H1 (cell line): ENCODE data around the gene RAB11FIP3. TPM values are rescaled to one million over a fixed set of nuclear protein-coding genes. Genes with fewer than 3 reads are reported as not detected.

Source experiments
- CTCF ChIA-PET: fragments of 300-600 bp; sonication (Branson Sonifier 250); formaldehyde crosslinking; loops from one replicate; lab custom pipeline; 2021; ENCODE audit not compliant: partially characterized antibody; lab: Charles Lee
- POLR2A ChIA-PET: fragments of 300-600 bp; sonication (Branson Sonifier 250); formaldehyde crosslinking; loops from one replicate; lab custom pipeline; 2021; ENCODE audit warnings: inconsistent platforms; ENCODE audit not compliant: partially characterized antibody; lab: Charles Lee
- DNase-seq, 2 experiments: peaks; one replicate each; pipeline versions ENCODE4 v3.0.0 to v3.0.0-alpha.2; 2010 to 2022; ENCODE audit warnings: low spot score in 2 of 2, low read depth in 1 of 2, mixed read lengths in 1 of 2
- FAIRE-seq: peaks from 2 replicates; lab custom pipeline; 2011; peaks lifted over from hg19 to GRCh38; lab: Jason Lieb, UNC
- H2AFZ ChIP-seq: 2 replicates; pipeline ENCODE4 v1.8.1; 2012; ENCODE audit warnings: low read length, inconsistent platforms
- H2AK5ac ChIP-seq: 2 replicates; pipeline ENCODE4 v1.6.1; 2013; ENCODE audit warnings: low read depth, low read length
- H2BK120ac ChIP-seq: replicated peaks from 2 replicates; pipeline ENCODE3; 2013; ENCODE audit warnings: low read depth, low read length, inconsistent platforms
- H2BK12ac ChIP-seq: 2 replicates; pipeline ENCODE4 v1.6.1; 2013; ENCODE audit warnings: low read depth, low read length
- H2BK15ac ChIP-seq: 2 replicates; pipeline ENCODE4 v1.6.1; 2013; ENCODE audit warnings: low read length
- H2BK20ac ChIP-seq: 2 replicates; pipeline ENCODE4 v1.6.1; 2013; ENCODE audit warnings: low read length
- H2BK5ac ChIP-seq: 2 replicates; pipeline ENCODE4 v1.6.1; 2013; ENCODE audit warnings: low read depth, low read length
- H3K14ac ChIP-seq: 2 replicates; pipeline ENCODE4 v1.6.1; 2013; ENCODE audit warnings: inconsistent platforms; ENCODE audit not compliant: insufficient read length
- H3K18ac ChIP-seq: 2 replicates; pipeline ENCODE4 v1.6.1; 2013; ENCODE audit warnings: low read length; ENCODE audit errors: extremely low read depth
- H3K23ac ChIP-seq: 2 replicates; pipeline ENCODE4 v1.6.1; 2013; ENCODE audit warnings: inconsistent platforms; ENCODE audit not compliant: insufficient read length
- H3K23me2 ChIP-seq: 2 replicates; pipeline ENCODE4 v1.6.1; 2013; ENCODE audit warnings: low read depth, low read length
- H3K27ac ChIP-seq: 2 replicates; pipeline ENCODE4 v1.6.1; 2011; ENCODE audit warnings: low read depth, low read length, inconsistent platforms
- H3K27me3 ChIP-seq, 4 experiments: replicated peaks in 1 of 4; 1 replicate in 1 of 4; 2 replicates in 3 of 4; pipeline versions ENCODE4 v1.6.1 to v1.8.1; 2011 to 2013; ENCODE audit warnings: low read length in 3 of 4, mild to moderate bottlenecking in 3 of 4, inconsistent platforms in 2 of 4, mixed read lengths in 2 of 4, moderate library complexity in 1 of 4; ENCODE audit not compliant: control insufficient read depth in 3 of 4, insufficient read depth in 3 of 4; ENCODE audit errors: extremely low read depth in 1 of 4
- H3K36me3 ChIP-seq, 4 experiments: 2 replicates each; pipeline versions ENCODE4 v1.6.1 to v1.8.1; 2011 to 2013; ENCODE audit warnings: mild to moderate bottlenecking in 4 of 4, low read length in 3 of 4, moderate library complexity in 2 of 4, control low read depth in 1 of 4, inconsistent platforms in 1 of 4; ENCODE audit not compliant: insufficient read depth in 4 of 4, control insufficient read depth in 2 of 4
- H3K4ac ChIP-seq: replicated peaks from 2 replicates; pipeline ENCODE3; 2013; ENCODE audit warnings: low read length, low read depth, mixed read lengths, inconsistent platforms; ENCODE audit not compliant: insufficient read length
- H3K4me1 ChIP-seq, 4 experiments: replicated peaks in 1 of 4; 1 replicate in 1 of 4; 2 replicates in 3 of 4; pipeline versions ENCODE4 v1.6.1 to v1.8.1; 2011 to 2013; ENCODE audit warnings: low read length in 3 of 4, inconsistent platforms in 2 of 4, mixed read lengths in 1 of 4; ENCODE audit not compliant: insufficient read depth in 4 of 4, control insufficient read depth in 3 of 4
- H3K4me2 ChIP-seq, 2 experiments: 2 replicates each; pipeline versions ENCODE4 v1.6.1 to v1.8.1; 2011 to 2013; ENCODE audit warnings: low read depth in 2 of 2, low read length in 2 of 2, control low read depth in 1 of 2, inconsistent platforms in 1 of 2, mild to moderate bottlenecking in 1 of 2; ENCODE audit not compliant: insufficient read depth in 1 of 2
- H3K4me3 ChIP-seq, 4 experiments: fragments of 200-600, 300-600 bp in 1 of 4; sonication (generic), shearing (Covaris generic), sonication (Bioruptor Twin) in 1 of 4; 2 replicates each; pipeline versions ENCODE4 v1.5.1 to v1.8.1; 2011 to 2016; ENCODE audit warnings: low read length in 4 of 4, low read depth in 3 of 4, control low read depth in 2 of 4, inconsistent platforms in 2 of 4, mild to moderate bottlenecking in 2 of 4, mixed read lengths in 1 of 4, moderate library complexity in 1 of 4; ENCODE audit not compliant: insufficient read depth in 2 of 4; ENCODE audit errors: extremely low read depth in 1 of 4
- H3K56ac ChIP-seq: replicated peaks from 2 replicates; pipeline ENCODE3; 2013; ENCODE audit warnings: low read depth, mild to moderate bottlenecking, mixed read lengths, low read length, inconsistent platforms; ENCODE audit not compliant: insufficient read length
- H3K79me1 ChIP-seq: 2 replicates; pipeline ENCODE4 v1.6.1; 2013; ENCODE audit warnings: low read depth, low read length, control low read depth
- H3K79me2 ChIP-seq, 2 experiments: 2 replicates each; pipeline versions ENCODE4 v1.6.1 to v1.8.1; 2012 to 2013; ENCODE audit warnings: low read length in 2 of 2, mild to moderate bottlenecking in 2 of 2, inconsistent platforms in 1 of 2; ENCODE audit not compliant: insufficient read depth in 2 of 2, control insufficient read depth in 1 of 2
- H3K9ac ChIP-seq, 4 experiments: replicated peaks in 1 of 4; 1 replicate in 1 of 4; 2 replicates in 3 of 4; pipeline versions ENCODE4 v1.6.1 to v1.8.1; 2011 to 2013; ENCODE audit warnings: low read depth in 3 of 4, low read length in 3 of 4, control low read depth in 2 of 4, mild to moderate bottlenecking in 2 of 4, moderate library complexity in 2 of 4, inconsistent platforms in 1 of 4; ENCODE audit errors: extremely low read depth in 1 of 4
- H3K9me3 ChIP-seq, 2 experiments: 2 replicates each; pipeline versions ENCODE4 v1.6.1 to v1.8.1; 2012 to 2013; ENCODE audit warnings: mild to moderate bottlenecking in 2 of 2, moderate library complexity in 2 of 2, control low read depth in 1 of 2, inconsistent platforms in 1 of 2, low read depth in 1 of 2, low read length in 1 of 2, mixed read lengths in 1 of 2; ENCODE audit not compliant: insufficient read depth in 2 of 2
- H4K20me1 ChIP-seq, 2 experiments: replicated peaks in 1 of 2; 2 replicates each; pipeline versions ENCODE3 to v1.8.1; 2011 to 2013; ENCODE audit warnings: inconsistent platforms in 2 of 2, low read length in 2 of 2, mild to moderate bottlenecking in 1 of 2; ENCODE audit not compliant: insufficient read depth in 2 of 2, control insufficient read depth in 1 of 2
- H4K5ac ChIP-seq: 2 replicates; pipeline ENCODE4 v1.6.1; 2013; ENCODE audit warnings: low read length, low read depth, mixed read lengths, inconsistent platforms; ENCODE audit not compliant: insufficient read length
- H4K8ac ChIP-seq: 2 replicates; pipeline ENCODE4 v1.8.0; 2013; ENCODE audit warnings: mild to moderate bottlenecking, moderate library complexity, low read length, inconsistent platforms; ENCODE audit not compliant: insufficient read depth; ENCODE audit errors: extremely low read depth
- H4K91ac ChIP-seq: replicated peaks from 2 replicates; pipeline ENCODE3; 2013; ENCODE audit warnings: low read length, mixed read lengths, inconsistent platforms; ENCODE audit not compliant: insufficient read length
- NRF1 ChIP-seq: IDR thresholded peaks from 2 replicates; pipeline ENCODE4 v1.6.1; 2011; ENCODE audit warnings: mild to moderate bottlenecking, low read depth, low read length, improper control_type of control experiment
- PHF8 ChIP-seq: fragments of 200-600 bp; sonication (generic); conservative IDR thresholded peaks from 2 replicates; pipeline ENCODE4 v1.7.1; 2012; ENCODE audit warnings: low read depth, mild to moderate bottlenecking, inconsistent platforms, low read length, moderate library complexity
- RFX5 ChIP-seq: IDR thresholded peaks from 2 replicates; pipeline ENCODE4 v1.6.1; 2011; ENCODE audit warnings: low read depth, low read length, improper control_type of control experiment, borderline replicate concordance
- ZNF274 ChIP-seq: IDR thresholded peaks from 2 replicates; pipeline ENCODE4 v1.7.0; 2012; ENCODE audit warnings: low read length, borderline replicate concordance; ENCODE audit errors: extremely low read depth
- WGBS, 2 experiments: shearing (Covaris generic) in 1 of 2; methylation state at CpG; one replicate each; pipeline versions ENCODE4 v1.1.6 to v1.1.7; 2013 to 2015; ENCODE audit warnings: low lambda C conversion rate in 2 of 2, mixed read lengths in 2 of 2, inconsistent platforms in 1 of 2, low coverage in 1 of 2, missing lambda C conversion rate in 1 of 2; ENCODE audit not compliant: insufficient replicate concordance in 2 of 2, insufficient coverage in 1 of 2, insufficient read length in 1 of 2; ENCODE audit errors: extremely low coverage in 1 of 2, missing lambda C conversion rate in 1 of 2; 5-methylcytosine and 5-hydroxymethylcytosine counted together
- polyA plus RNA-seq, 7 experiments: library from polyadenylated mRNA; depleted of rRNA in 3 of 7; stranded (reverse) in 5 of 7; unstranded in 2 of 7; fragments of >200 nt in 5 of 7; fragments of 200-250 nt in 2 of 7; gene quantifications; 1 replicate in 5 of 7; 2 replicates in 1 of 7; 4 replicates in 1 of 7; pipeline versions ENCODE4 v1.2.1 to v1.2.3, GENCODE V29; 2011 to 2013; ENCODE audit warnings: missing spikeins in 2 of 7, mixed read lengths in 2 of 7
- total RNA-seq: library from RNA; stranded (reverse); fragmentation: NEBNext Ultra II Directional; extraction: Animal tissue kit (Norgen Biotek cat#: 25700); gene quantifications from 2 replicates; pipeline ENCODE4 v1.2.1, GENCODE V29; 2021
- TF ChIP-seq, protein P1 (sequence below): IDR thresholded peaks from 2 replicates; pipeline ENCODE4 v1.6.1; 2012; ENCODE audit warnings: inconsistent platforms
- TF ChIP-seq, protein P2 (sequence below), 3 experiments: IDR thresholded peaks; 1 replicate in 2 of 3; 2 replicates in 1 of 3; pipeline versions ENCODE4 v1.5.1 to v1.6.1; 2011; ENCODE audit warnings: low read length in 3 of 3, mild to moderate bottlenecking in 3 of 3, inconsistent platforms in 2 of 3, low read depth in 1 of 3, moderate library complexity in 1 of 3; ENCODE audit not compliant: insufficient read depth in 1 of 3; ENCODE audit errors: control extremely low read depth in 1 of 3

Gene RAB11FIP3
- total and polyA plus RNA-seq, 2 of the 8 experiments (the other 6 are each of a cell fraction or from before 2014, with no cell fraction given), result 9.3 to 35.2 TPM

DNA sequence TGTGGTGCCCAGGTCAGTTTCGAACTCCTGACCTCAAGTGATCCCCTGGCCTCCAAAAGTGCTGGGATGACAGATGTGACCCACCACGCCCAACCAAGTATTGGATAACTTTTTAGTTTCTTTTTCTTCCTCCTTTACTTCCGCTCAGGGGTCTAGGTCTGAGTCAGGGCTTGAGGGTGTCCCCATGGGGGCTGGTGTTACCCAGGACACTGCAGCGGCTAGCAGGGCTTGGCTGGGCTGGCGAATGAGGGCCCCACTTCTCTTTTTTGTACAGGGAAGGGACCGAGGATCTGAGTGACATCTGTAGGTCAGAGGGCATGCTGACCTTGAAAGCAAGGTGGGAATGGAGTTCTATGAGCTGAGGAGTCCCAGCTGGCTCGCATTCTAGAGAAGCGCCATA is 24.9 kb downstream of the RAB11FIP3 start:
- H2AK5ac ChIP-seq, result no peak overlapping the region; the same call in 1 of the 2 replicates
- H3K36me3 ChIP-seq, result no peaks in the 10 kb centered on the region
- TF ChIP-seq, protein P1, sequence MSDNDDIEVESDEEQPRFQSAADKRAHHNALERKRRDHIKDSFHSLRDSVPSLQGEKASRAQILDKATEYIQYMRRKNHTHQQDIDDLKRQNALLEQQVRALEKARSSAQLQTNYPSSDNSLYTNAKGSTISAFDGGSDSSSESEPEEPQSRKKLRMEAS, result no peak
- TF ChIP-seq ZNF274 (no peak), PHF8 (no peak), NRF1 (no peak), RFX5 (no peak)
- TF ChIP-seq, protein P2, sequence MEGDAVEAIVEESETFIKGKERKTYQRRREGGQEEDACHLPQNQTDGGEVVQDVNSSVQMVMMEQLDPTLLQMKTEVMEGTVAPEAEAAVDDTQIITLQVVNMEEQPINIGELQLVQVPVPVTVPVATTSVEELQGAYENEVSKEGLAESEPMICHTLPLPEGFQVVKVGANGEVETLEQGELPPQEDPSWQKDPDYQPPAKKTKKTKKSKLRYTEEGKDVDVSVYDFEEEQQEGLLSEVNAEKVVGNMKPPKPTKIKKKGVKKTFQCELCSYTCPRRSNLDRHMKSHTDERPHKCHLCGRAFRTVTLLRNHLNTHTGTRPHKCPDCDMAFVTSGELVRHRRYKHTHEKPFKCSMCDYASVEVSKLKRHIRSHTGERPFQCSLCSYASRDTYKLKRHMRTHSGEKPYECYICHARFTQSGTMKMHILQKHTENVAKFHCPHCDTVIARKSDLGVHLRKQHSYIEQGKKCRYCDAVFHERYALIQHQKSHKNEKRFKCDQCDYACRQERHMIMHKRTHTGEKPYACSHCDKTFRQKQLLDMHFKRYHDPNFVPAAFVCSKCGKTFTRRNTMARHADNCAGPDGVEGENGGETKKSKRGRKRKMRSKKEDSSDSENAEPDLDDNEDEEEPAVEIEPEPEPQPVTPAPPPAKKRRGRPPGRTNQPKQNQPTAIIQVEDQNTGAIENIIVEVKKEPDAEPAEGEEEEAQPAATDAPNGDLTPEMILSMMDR (IDR thresholded peaks at IDR 0.05; ENCODE audit: control extremely low read depth in 1 of 3, insufficient read depth in 1 of 3, low read depth in 1 of 3, low read length in 3 of 3), result no peak
- H3K4me1 ChIP-seq, result no peaks in the 10 kb centered on the region; a peak in 1 of 7 replicates
- H3K79me1 ChIP-seq, result peaks cover 7% of the 10 kb centered on the region; the same call in 1 of the 2 replicates
- H3K56ac ChIP-seq, result no peak overlapping the region
- peaks cover under 1 to 1% of the 10 kb centered on the region in 2 experiments for H4K20me1 ChIP-seq
- CTCF ChIA-PET, result interaction anchor here (0.6 to 1.7 kb wide), 5 partner anchors 11 to 45 kb away, joined by 3 to 7 read pairs (median 3); no protein-coding TSS in a partner anchor
- no peaks in the 10 kb centered on the region for H3K23me2 ChIP-seq
- H3K9me3 ChIP-seq, result no peaks in the 10 kb centered on the region
- no peaks in the 10 kb centered on the region for H3K27me3 ChIP-seq
- H3K23ac ChIP-seq, result no peak overlapping the region
- H2BK12ac ChIP-seq, result no peak overlapping the region
- POLR2A ChIA-PET, result no interaction called here
- no peak for DNase-seq
- no peak overlapping the region for H2BK5ac ChIP-seq
- no peak overlapping the region for H2BK120ac ChIP-seq
- H3K18ac ChIP-seq, result no peak overlapping the region
- 88% methylated on average over 8 of the region's 8 CpGs; no CpG with 5 or more reads in 1 of the 2 experiments for WGBS, 2 experiments
- no peak overlapping the region for H3K14ac ChIP-seq
- no peak overlapping the region for H3K4me3 ChIP-seq
- no peak overlapping the region; a peak in 1 of 4 replicates for H3K4me2 ChIP-seq
- H4K5ac ChIP-seq, result no peak overlapping the region
- H3K4ac ChIP-seq, result no peak overlapping the region
- H2BK15ac ChIP-seq, result no peak overlapping the region
- no peak overlapping the region; the same call in 1 of the 2 replicates for H4K8ac ChIP-seq
- H3K9ac ChIP-seq, result no peak overlapping the region
- no peak overlapping the region for H2BK20ac ChIP-seq
- H4K91ac ChIP-seq, result no peak overlapping the region
- no peak for FAIRE-seq
- H3K27ac ChIP-seq, result no peak overlapping the region
- H3K79me2 ChIP-seq, result peaks cover 0 to 10% of the 10 kb centered on the region in 2 experiments; a peak in 2 of 4 replicates
- H2AFZ ChIP-seq, result no peak overlapping the region
